COLO668 (cell line): ENCODE data around the gene COL13A1.

Source experiments
- DNase-seq: peaks from one replicate; lab custom pipeline; 2025; ENCODE audit not compliant: unreplicated experiment; lab: John Stamatoyannopoulos, UW

COL13A1 gene

GRCh38 chr10:69789164-69789576 lies 12.5 kb upstream of the COL13A1 start:
- DNase-seq = no peak

GRCh38 chr10:69791812-69792211 lies 9.9 kb upstream of the COL13A1 start:
- DNase-seq = no peak

GRCh38 chr10:69792341-69792740 lies 9.4 kb upstream of the COL13A1 start:
- DNase-seq = no peak

GRCh38 chr10:69794673-69795072 lies 7.0 kb upstream of the COL13A1 start:
- DNase-seq = no peak

GRCh38 chr10:69795242-69795934 lies 6.3 kb upstream of the COL13A1 start:
- no peak for DNase-seq

- no peak for DNase-seq
These were observed 3.7 kb upstream of the COL13A1 start for GRCh38 chr10:69797959-69798358.

- DNase-seq = peak; percentile 1
These were observed 1.6 kb upstream of the COL13A1 start for GRCh38 chr10:69800109-69800508.

GRCh38 chr10:69800665-69801064 lies 1.0 kb upstream of the COL13A1 start:
- DNase-seq = no peak

- peak; percentile 3 for DNase-seq
These were observed 642 bp upstream of the COL13A1 start for GRCh38 chr10:69801094-69801433.

- DNase-seq = no peak
These were observed 887 bp downstream of the COL13A1 start for GRCh38 chr10:69802424-69803161.

- DNase-seq = no peak
These were observed 2.1 kb downstream of the COL13A1 start for GRCh38 chr10:69803809-69804208.

- no peak for DNase-seq
These were observed 3.1 kb downstream of the COL13A1 start for GRCh38 chr10:69804775-69805174.

- no peak for DNase-seq
These were observed 5.4 kb downstream of the COL13A1 start for GRCh38 chr10:69807122-69807521.

GRCh38 chr10:69807696-69808095 lies 6.0 kb downstream of the COL13A1 start:
- DNase-seq = no peak

- DNase-seq = no peak
These were observed 7.6 kb downstream of the COL13A1 start for GRCh38 chr10:69809318-69809717.

GRCh38 chr10:69810097-69810496 lies 8.4 kb downstream of the COL13A1 start:
- no peak for DNase-seq

GRCh38 chr10:69810675-69811397 lies 9.1 kb downstream of the COL13A1 start:
- no peak for DNase-seq

- no peak for DNase-seq
These were observed 11.9 kb downstream of the COL13A1 start for GRCh38 chr10:69813632-69814031.

GRCh38 chr10:69814251-69814650 lies 12.5 kb downstream of the COL13A1 start:
- no peak for DNase-seq

- DNase-seq = no peak
These were observed 13.4 kb downstream of the COL13A1 start for GRCh38 chr10:69815104-69815503.

GRCh38 chr10:69816521-69816920 lies 14.8 kb downstream of the COL13A1 start:
- no peak for DNase-seq

GRCh38 chr10:69817078-69817581 lies 15.4 kb downstream of the COL13A1 start:
- no peak for DNase-seq
